ENCODE measurements around the gene U2AF1L4.
"Not testable (repeated sequence)": the region's sequence is repeated elsewhere in the genome, so short reads cannot be mapped to it uniquely, and the experiment has no call there.

The U2AF1L4 gene

DNA sequence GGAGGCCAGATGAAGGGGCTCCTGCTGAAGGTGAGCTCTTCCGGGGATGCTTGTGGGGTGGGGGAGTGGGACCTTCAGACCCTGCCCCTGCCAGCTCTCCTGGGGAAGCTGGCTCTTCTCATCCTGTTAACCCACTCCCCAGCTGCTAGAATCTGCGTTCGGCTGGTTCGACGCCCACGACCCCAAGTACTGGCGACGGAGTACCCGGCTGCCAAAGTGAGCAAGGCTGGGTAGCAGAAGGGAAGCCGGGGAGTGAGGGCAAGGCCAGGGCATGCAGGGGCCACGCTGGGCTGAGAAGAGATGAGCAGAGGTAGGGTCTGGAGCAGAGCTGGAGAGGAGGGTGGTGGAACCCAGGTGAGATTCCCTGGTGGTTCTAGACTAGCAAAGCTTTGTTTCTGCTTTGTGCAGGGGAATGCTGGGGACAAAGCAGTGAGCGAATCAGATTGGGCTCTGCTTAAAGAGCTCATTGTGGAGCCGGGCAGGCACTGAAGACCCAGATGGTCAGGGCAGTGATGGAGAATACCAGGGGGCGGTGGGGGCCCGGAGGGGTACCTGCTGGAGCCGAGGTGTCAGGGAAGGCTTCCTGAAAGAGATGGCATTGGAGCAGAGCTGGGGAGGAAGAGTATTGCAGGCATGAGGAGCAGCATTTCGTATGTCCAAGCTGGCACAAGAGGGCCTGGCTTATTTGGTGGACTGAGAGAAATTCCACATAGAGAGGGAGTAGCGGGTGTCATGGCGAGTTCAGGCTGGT, 17.1 kb downstream of the U2AF1L4 start:
- in situ Hi-C loops (cut with MboI; ENCODE audit: low sequenced_read_pairs): no loop called here

DNA sequence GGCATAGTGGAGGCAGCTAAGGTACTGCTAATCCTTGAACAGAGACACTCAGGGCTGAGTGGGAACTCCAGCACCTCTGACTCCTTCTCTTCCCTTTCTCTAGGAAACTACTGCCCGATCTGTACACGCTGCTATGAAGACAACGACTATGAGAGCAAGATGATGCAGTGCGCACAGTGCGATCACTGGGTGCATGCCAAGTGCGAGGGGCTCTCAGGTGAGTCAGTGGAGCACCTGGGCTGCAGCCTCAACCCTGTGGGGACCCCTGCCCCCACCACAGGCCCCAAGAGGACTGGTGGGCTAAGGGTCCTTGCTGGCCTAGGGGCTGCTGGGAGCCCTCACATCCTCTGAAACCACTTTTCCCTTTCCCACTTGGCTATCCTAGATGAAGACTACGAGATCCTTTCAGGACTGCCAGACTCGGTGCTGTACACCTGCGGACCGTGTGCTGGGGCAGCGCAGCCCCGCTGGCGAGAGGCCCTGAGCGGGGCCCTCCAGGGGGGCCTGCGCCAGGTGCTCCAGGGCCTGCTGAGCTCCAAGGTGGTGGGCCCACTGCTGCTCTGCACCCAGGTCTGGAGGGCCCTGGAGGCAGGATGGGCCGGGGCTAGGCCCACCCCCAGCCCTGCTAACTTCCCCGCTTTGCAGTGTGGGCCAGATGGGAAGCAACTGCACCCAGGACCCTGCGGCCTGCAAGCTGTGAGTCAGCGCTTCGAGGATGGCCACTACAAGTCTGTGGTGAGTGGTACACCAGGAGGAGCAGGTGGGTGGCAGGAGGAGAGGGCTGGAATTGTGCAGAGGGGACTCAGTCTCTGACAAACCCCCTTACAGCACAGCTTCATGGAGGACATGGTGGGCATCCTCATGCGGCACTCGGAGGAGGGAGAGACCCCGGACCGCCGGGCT, 17.9 kb downstream of the U2AF1L4 start:
- in situ Hi-C loops (cut with MboI; ENCODE audit: low sequenced_read_pairs): no loop called here

DNA sequence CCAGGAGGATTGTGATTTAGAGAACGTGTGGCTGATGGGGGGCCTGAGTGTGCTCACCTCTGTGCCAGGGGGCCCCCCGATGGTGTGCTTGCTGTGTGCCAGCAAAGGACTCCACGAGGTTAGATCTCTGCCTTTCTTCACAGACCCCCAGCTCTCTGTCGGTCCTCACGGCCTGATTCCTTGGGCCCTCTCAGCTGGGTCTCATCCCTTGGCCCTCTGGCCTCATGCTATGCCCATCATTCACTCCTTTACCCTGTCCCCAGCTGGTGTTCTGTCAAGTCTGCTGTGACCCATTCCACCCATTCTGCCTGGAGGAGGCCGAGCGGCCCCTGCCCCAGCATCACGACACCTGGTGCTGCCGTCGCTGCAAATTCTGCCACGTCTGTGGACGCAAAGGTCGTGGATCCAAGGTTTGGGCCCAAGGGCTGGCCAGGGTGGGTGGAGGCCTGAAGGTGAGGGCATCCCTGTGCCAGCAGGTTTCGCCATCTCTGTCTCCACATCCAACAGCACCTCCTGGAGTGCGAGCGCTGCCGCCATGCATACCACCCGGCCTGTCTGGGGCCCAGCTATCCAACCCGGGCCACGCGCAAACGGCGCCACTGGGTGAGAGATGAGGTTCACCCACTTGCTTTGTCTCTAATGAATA, 19.9 kb downstream of the U2AF1L4 start:
- in situ Hi-C loops (cut with MboI; ENCODE audit: low sequenced_read_pairs): no loop called here

DNA sequence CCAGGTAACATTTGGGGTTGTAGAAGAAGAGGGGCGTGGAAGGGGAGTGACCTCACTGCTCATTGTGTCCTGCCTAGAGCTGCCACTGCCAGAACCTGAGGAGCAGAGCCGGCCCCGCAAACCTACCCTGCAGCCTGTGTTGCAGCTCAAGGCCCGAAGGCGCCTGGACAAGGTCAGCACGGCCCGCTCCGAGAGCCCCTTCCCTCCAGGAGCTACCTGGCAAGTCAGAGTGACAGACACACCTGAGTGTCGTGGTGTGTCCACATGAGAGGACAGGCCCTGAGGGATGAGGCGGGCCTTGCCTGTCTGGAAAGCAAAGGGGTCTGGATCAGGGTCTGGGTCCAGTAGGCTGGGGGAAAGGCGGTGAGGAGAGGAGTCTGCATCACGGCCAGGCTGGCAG, 20.7 kb downstream of the U2AF1L4 start:
- in situ Hi-C loops (cut with MboI; ENCODE audit: low sequenced_read_pairs): no loop called here

DNA sequence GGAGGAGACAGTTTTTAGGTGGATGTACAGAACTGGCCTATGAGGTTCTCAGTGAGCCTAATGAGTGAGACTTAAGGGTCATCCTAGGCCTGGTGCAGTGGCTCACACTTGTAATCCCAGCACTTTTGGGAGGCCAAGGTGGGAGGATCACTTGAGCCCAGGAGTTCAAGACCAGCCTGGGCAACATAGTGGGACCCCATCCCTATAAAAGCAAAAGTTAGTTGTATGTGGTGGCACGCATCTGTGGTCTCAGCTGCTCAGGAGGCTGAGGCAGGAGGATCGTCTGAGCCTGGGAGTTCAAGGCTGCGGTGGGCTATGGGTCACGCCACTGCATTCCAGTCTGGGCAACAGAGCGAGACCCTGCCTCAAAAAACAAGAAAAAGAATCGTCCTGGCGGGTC, 21.1 kb downstream of the U2AF1L4 start:
- in situ Hi-C loops (cut with MboI; ENCODE audit: low sequenced_read_pairs): not testable (repeated sequence)

DNA sequence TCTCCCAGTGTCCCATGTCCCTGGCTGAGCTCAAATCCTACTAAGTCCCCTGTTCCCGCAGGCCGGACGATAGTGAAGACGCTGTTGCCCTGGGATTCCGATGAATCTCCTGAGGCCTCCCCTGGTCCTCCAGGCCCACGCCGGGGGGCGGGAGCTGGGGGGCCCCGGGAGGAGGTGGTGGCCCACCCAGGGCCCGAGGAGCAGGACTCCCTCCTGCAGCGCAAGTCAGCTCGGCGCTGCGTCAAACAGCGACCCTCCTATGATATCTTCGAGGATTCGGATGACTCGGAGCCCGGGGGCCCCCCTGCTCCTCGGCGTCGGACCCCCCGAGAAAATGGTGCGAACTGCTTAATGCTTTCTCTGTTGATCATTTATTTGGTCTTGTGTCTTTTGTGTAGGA, 21.5 kb downstream of the U2AF1L4 start:
- in situ Hi-C loops (cut with MboI; ENCODE audit: low sequenced_read_pairs): no loop called here

DNA sequence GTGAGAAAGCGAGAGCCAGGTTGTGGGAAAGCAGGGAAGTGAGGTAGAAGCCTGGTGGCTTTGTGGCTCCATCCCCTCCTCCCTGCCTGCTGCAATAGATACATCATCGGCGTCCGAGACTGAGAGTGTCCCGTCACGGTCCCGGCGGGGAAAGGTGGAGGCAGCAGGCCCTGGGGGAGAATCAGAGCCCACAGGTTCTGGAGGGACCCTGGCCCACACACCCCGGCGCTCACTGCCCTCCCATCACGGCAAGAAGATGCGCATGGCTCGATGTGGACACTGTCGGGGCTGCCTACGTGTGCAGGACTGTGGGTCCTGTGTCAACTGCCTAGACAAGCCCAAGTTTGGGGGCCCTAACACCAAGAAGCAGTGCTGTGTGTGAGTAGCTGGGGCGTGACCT, 22.3 kb downstream of the U2AF1L4 start:
- in situ Hi-C loops (cut with MboI; ENCODE audit: low sequenced_read_pairs): no loop called here

DNA sequence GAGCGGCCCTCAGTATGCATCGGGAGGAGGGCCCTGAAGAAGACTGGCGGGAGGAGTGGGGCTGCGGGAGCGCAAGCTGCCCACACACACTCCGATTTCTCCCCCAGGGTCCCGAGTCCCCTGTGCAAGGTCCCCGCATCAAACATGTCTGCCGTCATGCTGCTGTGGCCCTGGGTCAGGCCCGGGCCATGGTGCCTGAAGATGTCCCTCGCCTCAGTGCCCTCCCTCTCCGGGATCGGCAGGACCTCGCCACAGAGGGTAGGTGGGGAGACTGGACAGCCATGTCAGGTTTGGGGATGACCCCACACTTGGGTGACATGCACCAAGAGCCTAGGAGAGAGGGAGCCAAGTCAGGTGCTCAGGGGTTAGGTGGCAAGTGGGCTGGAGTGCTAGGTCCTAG, 22.8 kb downstream of the U2AF1L4 start:
- in situ Hi-C loops (cut with MboI; ENCODE audit: low sequenced_read_pairs): no loop called here

DNA sequence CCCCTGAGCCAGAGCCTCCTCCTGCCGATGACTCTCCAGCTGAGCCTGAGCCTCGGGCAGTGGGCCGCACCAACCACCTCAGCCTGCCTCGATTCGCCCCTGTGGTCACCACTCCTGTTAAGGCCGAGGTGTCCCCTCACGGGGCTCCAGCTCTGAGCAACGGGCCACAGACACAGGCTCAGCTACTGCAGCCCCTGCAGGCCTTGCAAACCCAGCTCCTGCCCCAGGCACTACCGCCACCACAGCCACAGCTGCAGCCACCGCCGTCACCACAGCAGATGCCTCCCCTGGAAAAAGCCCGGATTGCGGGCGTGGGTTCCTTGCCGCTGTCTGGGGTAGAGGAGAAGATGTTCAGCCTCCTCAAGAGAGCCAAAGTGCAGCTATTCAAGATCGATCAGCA, 23.8 kb downstream of the U2AF1L4 start:
- in situ Hi-C loops (cut with MboI; ENCODE audit: low sequenced_read_pairs): no loop called here

DNA sequence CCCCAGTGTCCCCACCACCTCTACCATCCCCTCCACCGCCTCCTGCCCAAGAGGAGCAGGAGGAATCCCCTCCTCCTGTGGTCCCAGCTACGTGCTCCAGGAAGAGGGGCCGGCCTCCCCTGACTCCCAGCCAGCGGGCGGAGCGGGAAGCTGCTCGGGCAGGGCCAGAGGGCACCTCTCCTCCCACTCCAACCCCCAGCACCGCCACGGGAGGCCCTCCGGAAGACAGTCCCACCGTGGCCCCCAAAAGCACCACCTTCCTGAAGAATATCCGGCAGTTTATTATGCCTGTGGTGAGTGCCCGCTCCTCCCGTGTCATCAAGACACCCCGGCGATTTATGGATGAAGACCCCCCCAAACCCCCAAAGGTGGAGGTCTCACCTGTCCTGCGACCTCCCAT, 24.6 kb downstream of the U2AF1L4 start:
- in situ Hi-C loops (cut with MboI; ENCODE audit: low sequenced_read_pairs): no loop called here

DNA sequence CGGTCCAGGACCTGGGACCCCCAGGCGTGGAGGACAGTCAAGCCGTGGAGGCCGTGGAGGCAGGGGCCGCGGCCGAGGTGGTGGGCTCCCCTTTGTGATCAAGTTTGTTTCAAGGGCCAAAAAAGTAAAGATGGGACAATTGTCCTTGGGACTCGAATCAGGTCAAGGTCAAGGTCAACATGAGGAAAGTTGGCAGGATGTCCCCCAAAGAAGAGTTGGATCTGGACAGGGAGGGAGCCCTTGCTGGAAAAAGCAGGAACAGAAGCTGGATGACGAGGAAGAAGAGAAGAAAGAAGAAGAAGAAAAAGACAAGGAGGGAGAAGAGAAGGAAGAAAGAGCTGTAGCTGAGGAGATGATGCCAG, 25.1 kb downstream of the U2AF1L4 start:
- in situ Hi-C loops (cut with MboI; ENCODE audit: low sequenced_read_pairs): no loop called here

DNA sequence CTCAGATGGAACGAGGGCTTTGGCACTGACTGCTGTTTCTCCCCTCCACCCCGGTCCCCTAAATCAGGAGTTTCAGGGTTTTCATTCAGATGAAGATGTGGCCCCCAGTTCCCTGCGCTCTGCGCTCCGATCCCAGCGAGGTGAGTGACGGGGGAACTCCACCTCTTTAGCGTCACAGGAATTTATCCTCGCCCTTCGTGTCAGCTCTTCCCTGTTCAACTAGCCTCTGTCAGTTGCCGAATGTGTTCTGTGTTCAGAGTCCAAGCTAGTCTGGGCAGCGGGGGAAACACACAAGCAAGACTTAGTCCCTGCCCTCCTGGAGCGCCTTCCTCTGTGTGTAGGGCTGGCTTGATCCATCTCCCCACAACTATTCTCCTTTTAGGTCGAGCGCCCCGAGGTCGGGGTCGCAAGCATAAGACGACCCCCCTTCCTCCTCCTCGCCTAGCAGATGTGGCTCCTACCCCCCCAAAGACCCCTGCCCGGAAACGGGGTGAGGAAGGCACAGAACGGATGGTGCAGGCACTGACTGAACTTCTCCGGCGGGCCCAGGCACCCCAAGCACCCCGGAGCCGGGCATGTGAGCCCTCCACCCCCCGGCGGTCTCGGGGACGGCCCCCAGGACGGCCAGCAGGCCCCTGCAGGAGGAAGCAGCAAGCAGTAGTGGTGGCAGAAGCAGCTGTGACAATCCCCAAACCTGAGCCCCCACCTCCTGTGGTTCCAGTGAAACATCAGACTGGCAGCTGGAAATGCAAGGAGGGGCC, 25.6 kb downstream of the U2AF1L4 start:
- in situ Hi-C loops (cut with MboI; ENCODE audit: low sequenced_read_pairs): no loop called here

DNA sequence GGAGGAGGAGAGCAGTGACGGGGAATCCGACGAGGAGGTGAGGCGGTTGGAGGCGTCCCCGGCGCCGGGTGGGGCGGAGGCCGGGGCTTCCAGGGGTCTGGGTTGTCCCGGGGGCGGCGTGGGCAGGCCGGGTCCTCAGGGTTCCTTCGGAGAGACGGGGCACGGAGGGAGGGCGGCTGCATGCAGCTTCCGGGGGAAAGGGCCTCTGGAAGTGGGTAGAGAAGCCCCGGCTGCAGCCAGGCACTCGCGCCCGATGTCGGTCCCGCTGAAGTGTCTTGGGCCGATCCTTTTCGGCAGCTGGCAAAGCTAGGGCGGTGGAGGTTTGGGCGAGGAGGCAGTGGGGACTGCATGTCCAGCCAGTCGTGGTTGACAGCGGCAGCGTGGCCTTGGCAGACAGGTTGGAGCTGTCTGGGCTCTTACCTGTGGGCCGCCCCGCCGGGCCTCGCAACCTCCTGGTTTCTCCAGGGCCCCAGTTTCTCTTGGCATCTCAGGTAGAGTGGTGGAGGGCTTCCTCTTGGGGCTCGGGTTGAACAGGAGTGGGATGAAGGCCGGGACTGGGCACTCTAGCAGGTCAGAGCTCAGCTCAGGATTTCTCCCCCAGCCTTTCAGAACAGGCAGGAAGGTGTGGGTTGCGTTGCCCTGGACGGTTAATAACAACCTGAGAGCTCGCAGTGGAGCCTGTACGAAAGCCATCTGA, 26.7 kb downstream of the U2AF1L4 start:
- in situ Hi-C loops (cut with MboI; ENCODE audit: low sequenced_read_pairs): no loop called here

DNA sequence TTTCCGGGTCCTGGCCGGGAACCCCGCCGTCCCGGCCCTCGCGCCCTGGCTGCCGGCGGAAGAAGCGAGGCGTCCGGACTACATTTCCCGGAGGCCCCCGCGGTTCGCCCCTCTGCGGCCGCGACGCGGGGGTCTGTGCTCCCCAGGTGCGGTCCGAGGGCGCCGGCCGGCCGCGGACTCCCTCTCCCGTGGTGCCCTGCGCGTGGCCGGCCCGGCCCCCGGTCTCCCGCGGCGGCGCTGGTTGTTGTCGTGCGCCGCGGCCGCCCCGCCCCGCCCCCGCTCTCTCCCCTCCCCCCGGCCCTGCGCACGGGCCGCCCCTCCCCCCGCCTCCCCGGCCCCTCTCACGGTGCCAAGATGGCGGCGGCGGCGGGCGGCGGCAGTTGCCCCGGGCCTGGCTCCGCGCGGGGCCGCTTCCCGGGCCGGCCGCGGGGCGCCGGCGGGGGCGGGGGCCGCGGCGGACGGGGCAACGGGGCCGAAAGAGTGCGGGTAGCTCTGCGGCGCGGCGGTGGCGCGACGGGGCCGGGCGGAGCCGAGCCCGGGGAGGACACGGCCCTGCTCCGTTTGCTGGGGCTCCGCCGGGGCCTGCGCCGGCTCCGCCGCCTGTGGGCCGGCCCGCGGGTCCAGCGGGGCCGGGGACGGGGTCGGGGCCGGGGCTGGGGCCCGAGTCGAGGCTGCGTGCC, 27.4 kb downstream of the U2AF1L4 start, which contains the start of gene KMT2B:
Gene KMT2B, plus strand, starts transcription at position 339 of the 680 bp plus-strand sequence. Its CDS starts 16 bp downstream, at position 355.
- in situ Hi-C loops (cut with MboI; ENCODE audit: low sequenced_read_pairs): no loop called here

DNA sequence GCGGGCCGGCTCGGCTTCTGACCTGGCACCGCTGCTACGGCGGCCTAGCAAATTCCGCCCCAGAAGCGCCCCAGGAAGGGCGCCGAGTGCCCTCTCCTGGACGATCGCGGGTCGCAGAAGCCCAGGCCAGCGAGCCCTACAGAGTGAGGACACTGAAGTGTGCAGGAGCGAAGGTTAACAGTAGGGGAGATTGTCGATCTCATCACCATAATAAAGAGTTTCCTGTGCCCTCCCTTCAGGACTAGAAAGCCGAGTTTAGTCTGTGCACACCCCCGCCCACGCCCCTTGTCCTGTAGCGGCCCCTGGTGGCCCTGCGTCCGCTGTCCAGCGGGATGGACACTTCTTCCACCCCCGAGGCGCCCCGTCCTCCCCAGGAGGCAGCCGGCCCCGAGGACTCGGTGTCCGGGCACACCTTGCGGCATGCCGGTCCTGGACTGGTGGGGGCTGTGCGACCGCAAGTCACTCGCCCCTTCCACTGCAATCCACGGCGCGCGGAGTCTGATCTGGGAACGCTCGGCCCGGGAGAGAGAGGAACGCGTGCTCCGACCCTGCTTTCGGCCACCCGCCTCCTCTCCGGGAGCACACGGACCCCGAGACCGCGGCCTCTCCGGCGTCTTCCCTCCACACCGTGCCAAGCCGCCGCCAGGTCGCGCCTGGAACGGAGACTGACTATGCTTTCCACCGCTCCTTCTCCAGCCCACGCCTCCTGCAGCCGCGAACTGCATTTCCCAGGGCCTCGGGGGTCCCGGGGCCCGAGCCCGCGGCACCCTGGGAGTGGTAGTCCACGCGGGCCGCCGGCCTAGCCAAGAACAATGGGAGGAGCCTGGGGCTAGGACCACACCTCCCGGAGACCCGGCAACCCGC, 28.2 kb downstream of the U2AF1L4 start:
- in situ Hi-C loops (cut with MboI; ENCODE audit: low sequenced_read_pairs): no loop called here

DNA sequence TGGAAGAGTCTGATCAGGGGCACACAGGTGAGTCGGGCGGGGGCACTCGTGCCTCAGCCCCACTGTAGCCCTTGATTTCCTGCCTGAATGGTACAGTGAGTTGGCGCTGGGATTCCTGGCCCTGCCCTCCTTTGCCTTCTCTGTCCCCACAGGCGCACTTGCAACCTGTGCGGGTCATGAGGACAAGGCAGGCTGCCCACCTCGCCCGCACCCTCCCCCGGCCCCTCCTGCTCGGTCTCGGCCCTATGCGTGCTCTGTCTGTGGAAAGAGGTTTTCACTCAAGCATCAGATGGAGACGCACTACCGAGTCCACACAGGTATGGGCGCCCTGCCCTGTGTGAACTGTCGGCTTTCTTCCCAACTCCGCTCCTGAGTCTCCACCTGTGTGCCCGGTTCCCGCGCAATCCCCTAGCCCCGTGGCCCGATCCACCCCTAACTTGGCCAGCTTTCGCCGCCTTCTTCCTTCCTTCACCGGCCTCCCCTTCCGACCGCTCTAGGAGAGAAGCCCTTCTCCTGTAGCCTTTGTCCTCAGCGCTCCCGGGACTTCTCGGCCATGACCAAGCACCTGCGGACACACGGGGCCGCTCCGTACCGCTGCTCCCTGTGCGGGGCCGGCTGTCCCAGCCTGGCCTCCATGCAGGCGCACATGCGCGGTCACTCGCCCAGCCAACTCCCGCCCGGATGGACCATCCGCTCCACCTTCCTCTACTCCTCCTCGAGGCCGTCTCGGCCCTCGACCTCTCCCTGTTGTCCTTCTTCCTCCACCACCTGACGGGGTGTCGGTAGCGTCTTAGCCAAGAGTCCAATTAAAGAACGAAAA, 29.0 kb downstream of the U2AF1L4 start:
- in situ Hi-C loops (cut with MboI; ENCODE audit: low sequenced_read_pairs): no loop called here

DNA sequence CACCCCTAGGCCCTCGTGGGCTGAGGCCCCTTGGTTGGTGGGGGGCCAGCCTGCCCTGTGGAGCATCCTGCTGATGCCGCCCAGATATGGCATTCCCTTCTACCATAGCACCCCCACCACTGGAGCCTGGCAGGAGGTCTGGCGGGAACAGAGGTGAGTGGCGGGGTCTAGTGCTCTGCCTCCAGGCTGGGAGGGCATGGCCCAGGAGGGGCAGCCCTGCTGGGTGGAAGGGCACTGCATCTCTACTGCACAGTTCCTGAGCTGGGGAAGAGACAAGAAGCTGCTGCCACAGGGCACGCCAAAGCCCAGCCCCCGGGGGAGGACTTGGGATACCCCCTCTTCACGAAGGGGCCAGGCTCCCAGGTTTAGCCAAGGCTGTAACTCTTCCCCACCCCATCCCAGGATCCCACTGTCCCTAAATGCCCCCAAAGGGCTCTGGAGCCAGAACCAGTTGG, 29.8 kb downstream of the U2AF1L4 start:
- in situ Hi-C loops (cut with MboI; ENCODE audit: low sequenced_read_pairs): no loop called here

All from hTERT RPE-1 (cell line).